HepG2 (cell line): ENCODE data around the gene ALDH3A2. TPM values are rescaled to one million over a fixed set of nuclear protein-coding genes. Genes with fewer than 3 reads are reported as not detected.

Experiments used
- DR1 ChIP-seq: sonication (generic); formaldehyde crosslinking; IDR thresholded peaks from 2 replicates; pipeline ENCODE4 v1.8.0; 2021; ENCODE audit warnings: mild to moderate bottlenecking, missing genetic modification reagents, inconsistent platforms
- HMGA1 ChIP-seq: sonication (generic); formaldehyde crosslinking; conservative IDR thresholded peaks from 2 replicates; pipeline ENCODE4 v1.4.0; 2020; ENCODE audit warnings: missing genetic modification reagents
- HNF4A ChIP-seq: sonication (generic); formaldehyde crosslinking; IDR thresholded peaks from 2 replicates; pipeline ENCODE4 v1.4.0; 2020; ENCODE audit warnings: missing genetic modification reagents
- IRF1 ChIP-seq: sonication (generic); formaldehyde crosslinking; IDR thresholded peaks from 2 replicates; pipeline ENCODE4 v1.4.0; 2020; ENCODE audit warnings: low read depth, mild to moderate bottlenecking, missing genetic modification reagents
- SP5 ChIP-seq: IDR thresholded peaks from 2 replicates; pipeline ENCODE4 v1.6.1; 2016; ENCODE audit warnings: low read depth, borderline replicate concordance
- STAT6 ChIP-seq: sonication (generic); formaldehyde crosslinking; IDR thresholded peaks from 2 replicates; pipeline ENCODE4 v1.4.0; 2020; ENCODE audit warnings: missing genetic modification reagents, mild to moderate bottlenecking, borderline replicate concordance
- TBP ChIP-seq: sonication (generic); formaldehyde crosslinking; IDR thresholded peaks from 2 replicates; pipeline ENCODE4 v1.5.0; 2020; ENCODE audit warnings: missing genetic modification reagents
- ZBTB46 ChIP-seq: sonication (generic); formaldehyde crosslinking; IDR thresholded peaks from 2 replicates; pipeline ENCODE4 v1.4.0; 2020; ENCODE audit warnings: mild to moderate bottlenecking, missing genetic modification reagents, borderline replicate concordance
- ZKSCAN8 ChIP-seq: IDR thresholded peaks from 2 replicates; pipeline ENCODE4 v1.6.1; 2016; ENCODE audit warnings: borderline replicate concordance, missing genetic modification reagents, missing compliant biosample characterization
- polyA plus RNA-seq, 8 experiments: library from polyadenylated mRNA; depleted of rRNA in 3 of 8; stranded (reverse) in 7 of 8; unstranded in 1 of 8; fragments of >200 nt; fragmentation: Illumina TruSeq in 4 of 8; extraction: Trizol in 4 of 8; gene quantifications; 2 replicates each; pipeline versions ENCODE4 v1.2.1 to v1.2.3, GENCODE V29; 2011 to 2016; ENCODE audit warnings: low read depth in 4 of 8, missing spikeins in 1 of 8, mixed read lengths in 1 of 8; ENCODE audit not compliant: insufficient read depth in 1 of 8
- total RNA-seq, 5 experiments: library from RNA; depleted of rRNA; stranded (reverse); fragments of >200 nt; fragmentation: Illumina TruSeq; extraction: Trizol; gene quantifications; 2 replicates each; pipeline ENCODE4 v1.2.3, GENCODE V29; 2016; ENCODE audit warnings: low read depth in 1 of 5

Gene ALDH3A2
- total and polyA plus RNA-seq, 2 of the 13 experiments (the other 11 are each of a cell fraction or from before 2014, with no cell fraction given) = 80.8 to 180 TPM

GRCh38 chr17:19647697-19648474 is 665 bp upstream of the ALDH3A2 start (continued):
- TF ChIP-seq STAT6 (CRISPR knock-in tag) (no peak), ZKSCAN8 (no peak), TBP (CRISPR knock-in tag) (no peak), SP5 (CRISPR knock-in tag) (no peak), HNF4A (CRISPR knock-in tag) (no peak), IRF1 (no peak), HMGA1 (no peak), ZBTB46 (no peak), DR1 (no peak)
